SK-N-SH (cell line): ENCODE results near the gene NPIPA1. TPM values are rescaled to one million over a fixed set of nuclear protein-coding genes. Genes with fewer than 3 reads are reported as not detected.
A peak's percentile ranks its signal among the peaks of the same experiment; 100 is the strongest.
"Not testable (repeated sequence)": the region's sequence is repeated elsewhere in the genome, so short reads cannot be mapped to it uniquely, and the experiment has no call there.

Experiments used
- CTCF ChIA-PET: fragments of 300-600, 350-600 bp; formaldehyde crosslinking; extraction: SDS; loops from one replicate; lab custom pipeline; 2021; lab: Yijun Ruan, JAX
- POLR2A ChIA-PET: fragments of 350-600 bp; sonication (Branson Sonifier 250); formaldehyde crosslinking; extraction: SDS; loops from one replicate; lab custom pipeline; 2020; ENCODE audit warnings: antibody characterized with exemption, inconsistent platforms; lab: Yijun Ruan, JAX
- DNase-seq: peaks from one replicate; pipeline ENCODE4 v3.0.0; 2012
- H2AFZ ChIP-seq: fragments of 200-600 bp; sonication (generic); 2 replicates; pipeline ENCODE4 v1.8.1; 2016; ENCODE audit warnings: antibody characterized with exemption, mild to moderate bottlenecking, low read depth
- H3F3A ChIP-seq: fragments of 200-600 bp; sonication (generic); replicated peaks from 2 replicates; pipeline ENCODE3; 2016; ENCODE audit warnings: antibody characterized with exemption, mild to moderate bottlenecking; ENCODE audit not compliant: insufficient read depth
- H3K27ac ChIP-seq, 2 experiments: fragments of 200-500 bp in 1 of 2; fragments of 200-600 bp in 1 of 2; sonication (Bioruptor generic) in 1 of 2; sonication (generic), shearing (Covaris generic) in 1 of 2; 2 replicates each; pipeline versions ENCODE4 v1.5.1 to v1.6.1; 2014 to 2016; ENCODE audit warnings: low read depth in 2 of 2, inconsistent platforms in 1 of 2, low read length in 1 of 2, mild to moderate bottlenecking in 1 of 2, mixed read lengths in 1 of 2
- H3K27me3 ChIP-seq: fragments of 200-600 bp; sonication (generic), shearing (Covaris generic); 2 replicates; pipeline ENCODE4 v1.6.1; 2016; ENCODE audit warnings: mixed run types; ENCODE audit not compliant: insufficient read depth
- H3K36me3 ChIP-seq, 2 experiments: fragments of 200-500 bp in 1 of 2; fragments of 200-600 bp in 1 of 2; sonication (Bioruptor generic) in 1 of 2; sonication (generic) in 1 of 2; replicated peaks in 1 of 2; 2 replicates each; pipeline versions ENCODE3 to v1.5.1; 2014 to 2016; ENCODE audit warnings: low read length in 1 of 2, mild to moderate bottlenecking in 1 of 2; ENCODE audit not compliant: insufficient read depth in 2 of 2, control insufficient read depth in 1 of 2
- H3K4me1 ChIP-seq, 2 experiments: fragments of 200-500 bp in 1 of 2; fragments of 200-600 bp in 1 of 2; sonication (Bioruptor generic) in 1 of 2; sonication (generic), shearing (Covaris generic) in 1 of 2; 2 replicates each; pipeline versions ENCODE4 v1.5.1 to v1.6.1; 2014 to 2016; ENCODE audit warnings: low read depth in 1 of 2, low read length in 1 of 2, mixed run types in 1 of 2; ENCODE audit not compliant: insufficient read depth in 2 of 2, control insufficient read depth in 1 of 2
- H3K4me2 ChIP-seq: fragments of 200-600 bp; sonication (generic), shearing (Covaris generic); 2 replicates; pipeline ENCODE4 v1.6.1; 2017; ENCODE audit warnings: mixed run types
- H3K4me3 ChIP-seq, 2 experiments: fragments of 200-500 bp in 1 of 2; fragments of 200-600 bp in 1 of 2; sonication (Bioruptor generic) in 1 of 2; sonication (generic), shearing (Covaris generic) in 1 of 2; 2 replicates each; pipeline versions ENCODE4 v1.5.1 to v1.8.1; 2014 to 2016; ENCODE audit warnings: low read depth in 2 of 2, inconsistent platforms in 1 of 2, low read length in 1 of 2, mild to moderate bottlenecking in 1 of 2, mixed read lengths in 1 of 2, moderate library complexity in 1 of 2
- H3K79me2 ChIP-seq: fragments of 200-600 bp; sonication (generic); 2 replicates; pipeline ENCODE4 v1.8.1; 2017; ENCODE audit warnings: mild to moderate bottlenecking; ENCODE audit not compliant: insufficient read depth
- H3K9ac ChIP-seq: fragments of 200-600 bp; sonication (generic); 2 replicates; pipeline ENCODE4 v1.6.1; 2017; ENCODE audit warnings: mixed run types
- H3K9me2 ChIP-seq: fragments of 200-600 bp; sonication (generic); 2 replicates; pipeline ENCODE4 v1.6.1; 2017; ENCODE audit warnings: mixed run types
- H3K9me3 ChIP-seq: fragments of 200-600 bp; sonication (generic); 2 replicates; pipeline ENCODE4 v1.6.1; 2017; ENCODE audit warnings: mixed run types, mild to moderate bottlenecking, moderate library complexity
- H4K20me1 ChIP-seq: fragments of 200-600 bp; sonication (generic); 2 replicates; pipeline ENCODE4 v1.6.1; 2017; ENCODE audit warnings: mild to moderate bottlenecking, mixed run types; ENCODE audit not compliant: insufficient read depth
- WGBS: methylation state at CpG from one replicate; pipeline ENCODE4 v1.1.6; 2017; ENCODE audit warnings: low lambda C conversion rate; 5-methylcytosine and 5-hydroxymethylcytosine counted together
- polyA plus RNA-seq, 3 experiments: library from polyadenylated mRNA; depleted of rRNA; stranded (reverse); fragments of >200 nt; gene quantifications; 2 replicates each; pipeline ENCODE4 v1.2.3, GENCODE V29; 2012

Gene NPIPA1
- polyA plus RNA-seq, 1 of the 3 experiments (the other 2 are of a cell fraction), result 66.7 TPM

DNA sequence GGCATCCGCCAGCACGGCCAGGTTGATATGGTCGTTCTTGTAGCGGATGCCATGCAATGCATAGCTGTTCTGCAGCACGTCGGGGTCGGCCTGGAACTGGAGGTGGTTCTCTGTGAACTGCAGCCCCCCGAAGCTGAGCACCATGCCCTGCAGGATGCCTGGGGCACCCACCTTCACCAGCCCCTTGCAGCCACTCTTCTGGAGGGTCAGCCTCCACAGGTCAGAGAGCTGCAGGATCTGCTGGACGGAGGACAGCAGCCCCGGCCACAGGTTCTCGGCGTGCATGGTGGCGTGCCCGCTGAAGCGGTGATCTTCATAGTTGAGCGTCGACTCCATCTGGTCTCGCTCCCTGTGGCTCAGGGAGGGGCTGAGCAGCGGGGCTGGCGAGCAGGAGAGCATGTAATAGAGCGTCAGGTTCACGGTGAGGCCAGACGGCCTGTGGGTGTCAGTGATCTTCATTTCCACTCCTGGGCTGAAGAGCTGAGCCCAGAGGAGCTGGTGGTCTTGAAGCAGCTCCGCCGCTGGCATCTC lies 51.5 kb downstream of the NPIPA1 start:
- peaks cover 0 to 22% of the 10 kb centered on the region in 2 experiments for H3K36me3 ChIP-seq
- H3K4me2 ChIP-seq, H3K9me2 ChIP-seq, H3K9ac ChIP-seq, H3K4me1 ChIP-seq, H3F3A ChIP-seq, H3K27ac ChIP-seq, H3K27me3 ChIP-seq, H3K4me3 ChIP-seq, H3K9me3 ChIP-seq, POLR2A ChIA-PET, DNase-seq, CTCF ChIA-PET, H2AFZ ChIP-seq: not testable (repeated sequence)
- peaks cover 83% of the 10 kb centered on the region for H3K79me2 ChIP-seq
- WGBS, result 97% methylated on average over 25 of the region's 25 CpGs
- H4K20me1 ChIP-seq, result peaks cover 62% of the 10 kb centered on the region

- POLR2A ChIA-PET, H3K4me3 ChIP-seq, H3K27me3 ChIP-seq, H3F3A ChIP-seq, H3K9me3 ChIP-seq, CTCF ChIA-PET, H3K4me2 ChIP-seq, H3K4me1 ChIP-seq, H3K27ac ChIP-seq, H3K9ac ChIP-seq, H3K9me2 ChIP-seq, H2AFZ ChIP-seq: not testable (repeated sequence)
- peaks cover 0 to 21% of the 10 kb centered on the region in 2 experiments for H3K36me3 ChIP-seq
- 96% methylated on average over 45 of the region's 98 CpGs for WGBS
- DNase-seq, result peak; percentile 32
- peaks cover 67% of the 10 kb centered on the region for H4K20me1 ChIP-seq
- H3K79me2 ChIP-seq, result peaks cover 89% of the 10 kb centered on the region
Observed at GRCh38 chr16:14989291-14990281, 52.3 kb downstream of the NPIPA1 start.

- DNase-seq, H3K9me2 ChIP-seq, H3K9ac ChIP-seq, H2AFZ ChIP-seq, H3K27ac ChIP-seq, H3F3A ChIP-seq, H3K9me3 ChIP-seq, H3K27me3 ChIP-seq, H3K4me3 ChIP-seq, H3K4me2 ChIP-seq, H3K4me1 ChIP-seq, POLR2A ChIA-PET, CTCF ChIA-PET: not testable (repeated sequence)
- Histone ChIP-seq H4K20me1 (peaks cover 57% of the 10 kb centered on the region), H3K36me3 (peaks cover 0 to 18% of the 10 kb centered on the region in 2 experiments), H3K79me2 (peaks cover 80% of the 10 kb centered on the region)
- WGBS, result 82% methylated on average over 6 of the region's 7 CpGs
Observed at GRCh38 chr16:14993277-14994151, 56.3 kb downstream of the NPIPA1 start.

DNA sequence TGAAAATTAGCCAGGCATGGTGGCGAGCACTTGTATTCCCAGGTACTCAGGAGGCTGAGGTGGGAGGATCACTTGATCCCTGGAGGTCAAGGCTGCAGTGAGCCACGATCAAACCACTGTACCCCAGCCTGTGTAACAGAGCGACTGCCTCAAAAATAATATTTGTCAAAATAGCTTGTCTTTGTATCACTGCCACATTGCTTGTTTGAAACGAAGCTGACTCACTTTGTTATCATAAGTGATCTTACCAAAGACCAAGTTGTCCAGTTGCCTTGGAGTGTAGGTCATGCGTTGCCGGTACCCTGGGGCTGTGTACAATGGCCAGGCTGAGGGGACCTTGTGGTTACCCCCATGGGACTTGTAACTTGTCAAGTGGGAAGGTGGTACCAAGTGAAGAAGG lies 59.5 kb downstream of the NPIPA1 start:
- not testable (repeated sequence) for H3K4me2 ChIP-seq
- WGBS, result 84% methylated on average over 6 of the region's 6 CpGs
- H3F3A ChIP-seq, result peaks cover 11% of the 10 kb centered on the region

GRCh38 chr16:14998300-14998699 lies 61.1 kb downstream of the NPIPA1 start:
- DNase-seq, H3K4me2 ChIP-seq, H3K9me3 ChIP-seq, H2AFZ ChIP-seq, H3K9me2 ChIP-seq, H3K4me1 ChIP-seq, H3K9ac ChIP-seq, H3K27me3 ChIP-seq, CTCF ChIA-PET, H3K27ac ChIP-seq, POLR2A ChIA-PET, H3K4me3 ChIP-seq: not testable (repeated sequence)
- peaks cover 4 to 33% of the 10 kb centered on the region in 2 experiments for H3K36me3 ChIP-seq
- peaks cover 17% of the 10 kb centered on the region for H3F3A ChIP-seq
- H3K79me2 ChIP-seq, result peaks cover 42% of the 10 kb centered on the region
- peaks cover 36% of the 10 kb centered on the region for H4K20me1 ChIP-seq
- WGBS, result 95% methylated on average over 7 of the region's 7 CpGs

More for the DNA sequence above, 59.5 kb downstream of the NPIPA1 start:
- CTCF ChIA-PET, result interaction anchor here (1.2 kb wide), 1 partner anchor 38 kb away, joined by 3 read pairs; no protein-coding TSS in a partner anchor
- H3K27ac ChIP-seq, H3K4me1 ChIP-seq, H3K4me3 ChIP-seq, H3K9me3 ChIP-seq, POLR2A ChIA-PET, DNase-seq, H3K27me3 ChIP-seq, H3K9me2 ChIP-seq, H2AFZ ChIP-seq, H3K9ac ChIP-seq: not testable (repeated sequence)
- H4K20me1 ChIP-seq, result peaks cover 47% of the 10 kb centered on the region
- H3K79me2 ChIP-seq, result peaks cover 58% of the 10 kb centered on the region
- H3K36me3 ChIP-seq, result peaks cover 4 to 35% of the 10 kb centered on the region in 2 experiments
